NT2/D1 (cell line): ENCODE results near the gene SPDYE9.
"Not testable (repeated sequence)": the region's sequence is repeated elsewhere in the genome, so short reads cannot be mapped to it uniquely, and the experiment has no call there.

Experiments used
- YY1 ChIP-seq: IDR thresholded peaks from 2 replicates; pipeline ENCODE4 v1.6.1; 2011; ENCODE audit not compliant: insufficient read length, insufficient read depth
- ZNF274 ChIP-seq: IDR thresholded peaks from 2 replicates; pipeline ENCODE4 v1.6.1; 2011; ENCODE audit warnings: mild to moderate bottlenecking, low read depth, low read length

DNA sequence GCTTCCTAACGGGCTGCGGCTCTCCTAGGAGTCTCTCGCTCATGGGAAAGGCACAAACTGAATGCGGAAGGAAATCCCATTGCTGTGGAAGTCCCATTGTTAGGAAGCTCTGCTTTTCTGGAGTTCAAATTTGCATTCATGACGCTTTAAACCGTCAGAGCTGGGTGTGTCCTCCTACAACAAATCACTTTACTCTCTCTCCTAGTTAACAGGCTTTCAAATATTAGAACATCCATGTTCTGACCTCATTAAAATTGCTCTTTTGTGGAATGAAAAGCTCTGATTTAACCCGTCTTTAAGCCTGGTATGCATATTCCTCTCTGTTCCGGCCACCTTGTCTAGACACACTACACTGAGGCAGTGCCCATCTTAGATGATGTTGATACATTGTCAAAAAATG is 56.2 kb downstream of the SPDYE9 start, which contains the start of gene SPDYE8:
- not testable (repeated sequence) for TF ChIP-seq ZNF274, YY1
